WTC11 (cell line): Measurements from ENCODE around the gene FHL5.

Source experiments
- CREB1 ChIP-seq: sonication (generic); formaldehyde crosslinking; IDR thresholded peaks from 2 replicates; pipeline ENCODE4 v1.8.0; 2023; ENCODE audit warnings: mild to moderate bottlenecking, missing genetic modification reagents
- CTCF ChIP-seq: fragments of 200-600 bp; IDR thresholded peaks from 2 replicates; pipeline ENCODE4 v1.8.0; 2022; ENCODE audit warnings: antibody characterized with exemption
- MAX ChIP-seq: sonication (generic); formaldehyde crosslinking; IDR thresholded peaks from 2 replicates; pipeline ENCODE4 v1.8.0; 2022; ENCODE audit warnings: mild to moderate bottlenecking, missing genetic modification reagents
- MLX ChIP-seq: sonication (generic); formaldehyde crosslinking; IDR thresholded peaks from 2 replicates; pipeline ENCODE4 v1.8.1; 2023; ENCODE audit warnings: mild to moderate bottlenecking, missing genetic modification reagents, moderate library complexity
- NR1H2 ChIP-seq: sonication (generic); formaldehyde crosslinking; IDR thresholded peaks from 2 replicates; pipeline ENCODE4 v1.9.0; 2021; ENCODE audit warnings: mild to moderate bottlenecking, moderate library complexity, missing genetic modification reagents
- NR2C2 ChIP-seq: sonication (generic); formaldehyde crosslinking; IDR thresholded peaks from 2 replicates; pipeline ENCODE4 v1.8.0; 2022; ENCODE audit warnings: mild to moderate bottlenecking, missing genetic modification reagents
- PRRX2 ChIP-seq: fragments of 250-450 bp; sonication (Bioruptor Pico); IDR thresholded peaks from 2 replicates; pipeline ENCODE4 v1.8.0; 2021; ENCODE audit warnings: mild to moderate bottlenecking
- ZBTB43 ChIP-seq: sonication (generic); formaldehyde crosslinking; IDR thresholded peaks from 2 replicates; pipeline ENCODE4 v1.8.1; 2023; ENCODE audit warnings: mild to moderate bottlenecking, missing genetic modification reagents
- ZNF263 ChIP-seq: sonication (generic); formaldehyde crosslinking; IDR thresholded peaks from 2 replicates; pipeline ENCODE4 v1.8.1; 2022; ENCODE audit warnings: low read depth, mild to moderate bottlenecking, moderate library complexity, missing genetic modification reagents
- ZNF317 ChIP-seq: sonication (generic); formaldehyde crosslinking; IDR thresholded peaks from 2 replicates; pipeline ENCODE4 v1.8.1; 2023; ENCODE audit warnings: low read depth, mild to moderate bottlenecking, moderate library complexity, missing genetic modification reagents, borderline replicate concordance
- ZNF532 ChIP-seq: fragments of 250-450 bp; sonication (Bioruptor Pico); IDR thresholded peaks from 2 replicates; pipeline ENCODE4 v1.9.0; 2021; ENCODE audit warnings: mild to moderate bottlenecking, borderline replicate concordance

GRCh38 chr6:96631248-96631647 lies 68.3 kb downstream of the FHL5 start:
- TF ChIP-seq NR2C2 (CRISPR knock-in tag) = no peak
- no peak for TF ChIP-seq PRRX2 (CRISPR knock-in tag)
- TF ChIP-seq CTCF = no peak
- TF ChIP-seq ZNF317 (CRISPR knock-in tag) = no peak
- no peak for TF ChIP-seq ZBTB43 (CRISPR knock-in tag)
- no peak for TF ChIP-seq MLX (CRISPR knock-in tag)
- TF ChIP-seq ZNF532 (CRISPR knock-in tag) = no peak
- no peak for TF ChIP-seq CREB1
- no peak for TF ChIP-seq MAX
- TF ChIP-seq ZNF263 = no peak
- no peak for TF ChIP-seq NR1H2 (CRISPR knock-in tag)
